Glutamatergic neuron (in vitro differentiated cells): ENCODE data around the gene CAMKK1. TPM values are rescaled to one million over a fixed set of nuclear protein-coding genes. Genes with fewer than 3 reads are reported as not detected.

ENCODE experiments used
- DNase-seq: peaks from one replicate; pipeline ENCODE4 v3.0.0; 2022
- H3K27ac Mint-ChIP-seq: one replicate; pipeline ENCODE4 v1.8.0; 2020; ENCODE audit warnings: mild to moderate bottlenecking, mixed read lengths, inconsistent platforms; ENCODE audit not compliant: unreplicated experiment
- H3K27me3 Mint-ChIP-seq: one replicate; pipeline ENCODE4 v1.8.0; 2020; ENCODE audit warnings: mild to moderate bottlenecking, moderate library complexity, mixed read lengths, inconsistent platforms; ENCODE audit not compliant: unreplicated experiment
- H3K36me3 Mint-ChIP-seq: one replicate; pipeline ENCODE4 v1.8.0; 2020; ENCODE audit warnings: mild to moderate bottlenecking, mixed read lengths, inconsistent platforms; ENCODE audit not compliant: unreplicated experiment
- H3K4me1 Mint-ChIP-seq: one replicate; pipeline ENCODE4 v1.8.0; 2020; ENCODE audit warnings: mild to moderate bottlenecking, low read depth, mixed read lengths, inconsistent platforms; ENCODE audit not compliant: unreplicated experiment
- H3K4me3 Mint-ChIP-seq: one replicate; pipeline ENCODE4 v1.8.0; 2020; ENCODE audit warnings: mild to moderate bottlenecking, mixed read lengths, inconsistent platforms; ENCODE audit not compliant: unreplicated experiment
- H3K9me3 Mint-ChIP-seq: one replicate; pipeline ENCODE4 v1.8.0; 2020; ENCODE audit warnings: mild to moderate bottlenecking, moderate library complexity, mixed read lengths, inconsistent platforms; ENCODE audit not compliant: unreplicated experiment
- total RNA-seq: library from RNA; stranded (reverse); fragmentation: NEBNext Ultra II Directional; extraction: Animal tissue kit (Norgen Biotek cat#: 25700); gene quantifications from one replicate; pipeline ENCODE4 v1.2.1, GENCODE V29; 2021; ENCODE audit not compliant: unreplicated experiment
- TF ChIP-seq, protein P1 (sequence below): fragments of 200-600 bp; sonication (generic); IDR thresholded peaks from one replicate; pipeline ENCODE4 v1.5.0; 2021; ENCODE audit not compliant: partially characterized antibody, unreplicated experiment

CAMKK1 gene
- total RNA-seq, 1 donor from 2014 or later = 41.3 TPM

DNA sequence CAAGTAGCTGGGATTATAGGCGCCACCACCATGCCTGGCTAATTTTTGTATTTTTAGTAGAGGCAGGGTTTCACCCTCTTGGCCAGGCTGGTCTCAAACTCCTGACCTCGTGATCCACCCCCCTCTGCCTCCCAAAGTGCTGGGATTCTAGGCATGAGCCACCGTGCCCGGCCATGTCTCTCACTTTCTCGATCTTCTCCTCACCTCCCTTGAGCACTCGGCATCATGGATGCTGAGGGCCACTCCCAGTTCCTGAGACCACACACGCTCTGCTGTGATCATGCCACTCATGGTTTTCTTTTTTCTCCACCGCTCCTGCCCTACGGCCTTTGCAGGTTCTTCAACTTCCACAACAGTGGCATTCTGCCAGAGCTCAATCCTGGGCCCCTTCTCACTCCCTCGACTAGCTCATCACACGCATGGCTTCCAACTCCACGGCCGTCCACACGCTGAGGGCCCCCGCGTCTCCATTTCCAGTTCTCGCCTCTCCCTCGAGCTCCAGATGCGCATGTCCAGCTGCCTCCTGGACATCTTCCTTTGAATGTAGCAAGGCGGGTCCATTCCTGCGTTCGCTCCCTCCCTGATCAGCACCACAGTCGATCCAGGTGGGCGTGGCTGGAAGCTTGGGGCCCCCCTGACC lies 41.3 kb downstream of the CAMKK1 start:
- no peak for DNase-seq
- Mint-ChIP-seq H3K27me3 (peaks cover 12% of the 10 kb centered on the region), H3K9me3 (peaks cover 6% of the 10 kb centered on the region), H3K4me1 (peaks cover 6% of the 10 kb centered on the region), H3K36me3 (peaks cover 8% of the 10 kb centered on the region), H3K4me3 (no peak overlapping the region), H3K27ac (no peak overlapping the region)
- TF ChIP-seq, protein P1, sequence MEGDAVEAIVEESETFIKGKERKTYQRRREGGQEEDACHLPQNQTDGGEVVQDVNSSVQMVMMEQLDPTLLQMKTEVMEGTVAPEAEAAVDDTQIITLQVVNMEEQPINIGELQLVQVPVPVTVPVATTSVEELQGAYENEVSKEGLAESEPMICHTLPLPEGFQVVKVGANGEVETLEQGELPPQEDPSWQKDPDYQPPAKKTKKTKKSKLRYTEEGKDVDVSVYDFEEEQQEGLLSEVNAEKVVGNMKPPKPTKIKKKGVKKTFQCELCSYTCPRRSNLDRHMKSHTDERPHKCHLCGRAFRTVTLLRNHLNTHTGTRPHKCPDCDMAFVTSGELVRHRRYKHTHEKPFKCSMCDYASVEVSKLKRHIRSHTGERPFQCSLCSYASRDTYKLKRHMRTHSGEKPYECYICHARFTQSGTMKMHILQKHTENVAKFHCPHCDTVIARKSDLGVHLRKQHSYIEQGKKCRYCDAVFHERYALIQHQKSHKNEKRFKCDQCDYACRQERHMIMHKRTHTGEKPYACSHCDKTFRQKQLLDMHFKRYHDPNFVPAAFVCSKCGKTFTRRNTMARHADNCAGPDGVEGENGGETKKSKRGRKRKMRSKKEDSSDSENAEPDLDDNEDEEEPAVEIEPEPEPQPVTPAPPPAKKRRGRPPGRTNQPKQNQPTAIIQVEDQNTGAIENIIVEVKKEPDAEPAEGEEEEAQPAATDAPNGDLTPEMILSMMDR = no peak

DNA sequence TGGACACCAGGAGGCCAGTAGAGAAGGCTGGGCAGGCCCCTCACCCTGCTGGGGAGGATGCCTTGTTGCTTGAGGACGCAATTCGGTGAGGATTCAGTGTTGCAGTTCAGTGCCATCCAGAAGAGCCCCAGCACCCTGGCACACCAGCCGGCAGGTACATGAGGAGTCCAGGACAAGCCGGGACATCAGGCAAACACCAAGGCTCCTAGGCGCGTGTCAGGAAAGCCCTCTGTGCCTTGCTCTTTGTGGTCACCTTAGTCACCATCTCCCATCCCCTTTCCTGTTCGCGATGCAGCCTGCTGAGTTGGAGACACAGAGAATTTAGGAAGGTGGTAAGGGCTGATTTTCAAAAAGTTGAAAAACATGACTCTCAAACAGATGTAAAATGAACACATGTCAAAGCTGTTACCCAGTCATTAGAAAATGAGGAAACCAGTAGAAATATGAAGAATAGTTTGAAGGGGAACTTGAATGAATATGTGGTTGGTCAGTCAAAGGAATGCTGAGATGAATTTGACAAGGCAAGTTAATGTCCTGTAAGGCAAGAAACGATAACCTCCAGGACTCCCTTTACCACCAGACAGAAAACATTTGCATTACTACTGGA lies 44.5 kb downstream of the CAMKK1 start:
- peaks cover 2% of the 10 kb centered on the region for H3K9me3 Mint-ChIP-seq
- no peak for DNase-seq
- no peak overlapping the region for H3K4me3 Mint-ChIP-seq
- H3K4me1 Mint-ChIP-seq = peaks cover 13% of the 10 kb centered on the region
- TF ChIP-seq, protein P1 = no peak
- peaks cover 4% of the 10 kb centered on the region for H3K36me3 Mint-ChIP-seq
- H3K27me3 Mint-ChIP-seq = peaks cover 10% of the 10 kb centered on the region
- H3K27ac Mint-ChIP-seq = no peak overlapping the region

DNA sequence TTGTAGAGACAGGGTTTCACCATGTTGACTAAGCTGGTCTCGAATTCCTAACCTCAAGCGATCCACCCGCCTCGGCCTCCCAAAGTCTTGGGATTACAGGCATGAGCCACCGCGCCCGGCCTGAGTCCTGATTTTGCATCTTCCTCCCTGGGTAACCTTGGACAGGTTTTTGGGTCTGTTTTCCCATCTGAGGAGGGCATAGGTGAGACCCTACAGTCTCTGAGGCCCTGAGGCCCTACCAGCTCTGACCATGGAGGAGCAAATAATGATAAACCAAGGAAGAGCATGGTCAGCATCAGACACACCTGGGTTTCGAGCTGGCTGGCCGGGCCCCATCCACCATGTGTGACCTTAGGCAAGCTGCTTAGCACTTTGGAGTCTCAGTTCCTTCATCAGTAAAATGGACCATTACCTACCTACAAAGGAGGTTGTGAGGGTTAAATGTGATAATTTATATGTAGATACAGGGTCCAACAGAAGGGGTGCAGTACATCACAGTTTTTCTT lies 45.6 kb downstream of the CAMKK1 start:
- H3K27ac Mint-ChIP-seq = peak overlapping the region; percentile 57
- H3K9me3 Mint-ChIP-seq = peaks cover 2% of the 10 kb centered on the region
- peaks cover 9% of the 10 kb centered on the region for H3K4me1 Mint-ChIP-seq
- no peak for DNase-seq
- TF ChIP-seq, protein P1 = no peak
- H3K27me3 Mint-ChIP-seq = peaks cover 7% of the 10 kb centered on the region
- peak overlapping the region; percentile 76 for H3K4me3 Mint-ChIP-seq
- no peaks in the 10 kb centered on the region for H3K36me3 Mint-ChIP-seq

DNA sequence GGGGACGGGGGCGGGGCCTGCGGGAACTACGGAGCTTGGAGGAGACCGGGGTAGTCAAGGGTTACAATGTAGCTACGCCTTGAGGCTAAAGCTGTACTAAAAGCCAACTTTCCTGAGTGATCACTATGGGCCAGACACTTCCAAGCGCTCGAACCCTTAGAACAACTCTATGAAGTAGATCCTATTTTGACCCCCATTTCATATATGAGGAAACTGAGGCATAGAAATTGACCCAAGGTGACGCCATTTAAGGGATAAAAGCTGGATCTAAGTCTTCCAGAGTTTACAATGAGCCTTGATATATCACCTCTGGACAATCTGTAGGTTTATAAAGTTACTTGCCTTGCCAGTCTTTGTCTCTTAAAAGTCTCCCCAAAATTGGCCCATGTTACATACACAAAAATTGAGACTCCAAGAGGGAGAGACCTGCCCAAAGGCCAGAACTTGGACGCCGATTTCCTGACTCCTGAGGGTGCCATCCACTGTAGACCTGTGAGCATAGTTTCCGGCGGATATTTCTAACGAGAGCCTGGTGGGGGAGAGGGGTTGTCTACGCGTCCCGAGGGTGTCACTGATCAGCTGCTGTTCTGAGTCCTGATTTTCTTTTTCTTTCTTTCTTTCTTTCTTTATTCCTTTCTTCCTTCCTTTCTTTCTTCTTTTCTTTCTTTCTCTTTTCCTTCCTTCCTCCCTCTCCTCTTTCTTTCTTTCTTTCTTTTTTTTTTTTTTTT lies 46.3 kb downstream of the CAMKK1 start:
- TF ChIP-seq, protein P1 = peak; percentile 37
- Mint-ChIP-seq H3K9me3 (no peaks in the 10 kb centered on the region), H3K27ac (peak overlapping the region; percentile 57), H3K4me3 (peak overlapping the region; percentile 76), H3K27me3 (peaks cover 4% of the 10 kb centered on the region), H3K4me1 (peaks cover 9% of the 10 kb centered on the region), H3K36me3 (no peaks in the 10 kb centered on the region)
- DNase-seq = no peak
